Measurements from ENCODE around the gene GDPD4.

GDPD4 gene

GRCh38 chr11:77231800-77232199 lies 69.7 kb downstream of the GDPD4 start:
- DNase-seq, result no peak

- no peak for DNase-seq
Measured at GRCh38 chr11:77230878-77231605, 70.4 kb downstream of the GDPD4 start.

DNA sequence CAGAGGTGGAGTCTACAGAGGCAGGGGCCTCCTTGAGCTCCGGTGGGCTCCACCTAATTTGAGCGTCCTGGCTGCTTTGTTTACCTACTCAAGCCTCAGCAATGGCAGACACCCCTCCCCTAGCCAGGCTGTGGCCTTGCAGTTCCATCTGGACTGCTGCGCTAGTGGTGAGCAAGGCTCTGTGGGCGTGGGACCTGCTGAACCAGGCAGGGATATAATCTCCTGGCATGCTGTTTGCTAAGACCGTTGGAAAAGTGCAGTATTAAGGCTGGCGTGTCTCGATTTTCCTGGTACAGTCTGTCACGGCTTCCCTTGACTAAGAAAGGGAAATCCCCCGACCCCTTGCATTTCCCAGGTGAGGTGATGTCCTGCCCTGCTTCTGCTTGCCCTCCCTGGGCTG lies 77.7 kb downstream of the GDPD4 start:
- DNase-seq, result no peak

GRCh38 chr11:77217156-77217555 lies 84.3 kb downstream of the GDPD4 start:
- no peak for DNase-seq

GRCh38 chr11:77215106-77215505 lies 86.4 kb downstream of the GDPD4 start:
- no peak for DNase-seq

- DNase-seq, result no peak
Measured at GRCh38 chr11:77214557-77214956, 86.9 kb downstream of the GDPD4 start.

GRCh38 chr11:77213589-77214428 lies 87.7 kb downstream of the GDPD4 start:
- DNase-seq, result no peak

- DNase-seq, result no peak
Measured at GRCh38 chr11:77213029-77213579, 88.4 kb downstream of the GDPD4 start.

GRCh38 chr11:77212314-77213007 lies 89.0 kb downstream of the GDPD4 start:
- DNase-seq, result no peak

DNA sequence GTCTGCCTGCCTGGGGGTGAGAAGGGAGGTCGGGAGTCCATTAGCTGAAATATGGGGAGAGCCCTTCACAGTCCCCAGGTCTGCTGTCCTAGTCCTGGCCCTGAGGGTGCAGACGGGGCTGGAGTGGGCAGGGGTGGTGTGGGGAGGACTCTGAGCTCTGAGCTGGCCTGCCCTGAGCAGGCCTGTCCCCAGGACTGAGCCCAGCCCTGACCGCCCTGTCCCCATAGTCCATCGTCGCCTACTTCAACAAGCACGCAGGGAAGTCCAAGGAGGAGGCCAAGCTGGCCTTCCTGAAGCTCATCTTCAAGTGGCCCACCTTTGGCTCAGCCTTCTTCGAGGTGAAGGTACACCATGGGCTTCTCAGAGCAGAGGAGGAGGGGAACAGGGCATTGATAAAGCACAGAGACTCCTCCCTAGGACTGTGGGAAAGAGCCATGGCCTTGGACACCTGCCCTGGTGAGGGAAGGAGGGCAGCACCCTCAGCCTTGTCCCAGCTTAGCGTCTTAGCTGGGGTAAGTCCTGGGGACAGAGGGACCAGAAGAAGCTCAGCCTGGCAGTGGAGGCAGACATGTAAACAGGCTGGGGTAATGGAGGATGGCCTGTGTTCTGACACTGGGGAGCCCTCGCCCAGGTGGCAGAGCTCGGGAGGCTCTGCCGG lies 89.8 kb downstream of the GDPD4 start:
- DNase-seq, result no peak

- DNase-seq, result no peak
Measured at GRCh38 chr11:77211040-77211451, 90.4 kb downstream of the GDPD4 start.

DNA sequence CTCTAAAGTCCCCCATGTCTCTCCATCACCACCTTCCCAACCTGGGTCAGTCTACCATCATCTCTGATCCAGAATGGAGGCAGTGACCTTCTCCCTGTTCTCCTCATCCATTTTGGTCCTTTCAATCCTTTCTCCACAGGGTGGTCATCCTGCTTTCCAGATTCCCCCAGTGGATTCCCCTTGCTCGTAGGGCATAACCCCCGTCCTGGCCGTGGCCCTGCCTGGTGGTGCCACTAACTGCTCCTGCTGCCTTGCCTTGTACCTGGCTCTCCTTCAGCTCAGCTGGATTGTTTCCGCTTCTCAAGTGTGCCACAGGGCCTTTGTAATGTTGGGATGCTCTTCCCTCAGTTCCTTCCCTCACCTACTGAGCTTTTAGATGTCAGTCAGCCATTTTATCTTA lies 91.8 kb downstream of the GDPD4 start:
- no peak for DNase-seq

DNA sequence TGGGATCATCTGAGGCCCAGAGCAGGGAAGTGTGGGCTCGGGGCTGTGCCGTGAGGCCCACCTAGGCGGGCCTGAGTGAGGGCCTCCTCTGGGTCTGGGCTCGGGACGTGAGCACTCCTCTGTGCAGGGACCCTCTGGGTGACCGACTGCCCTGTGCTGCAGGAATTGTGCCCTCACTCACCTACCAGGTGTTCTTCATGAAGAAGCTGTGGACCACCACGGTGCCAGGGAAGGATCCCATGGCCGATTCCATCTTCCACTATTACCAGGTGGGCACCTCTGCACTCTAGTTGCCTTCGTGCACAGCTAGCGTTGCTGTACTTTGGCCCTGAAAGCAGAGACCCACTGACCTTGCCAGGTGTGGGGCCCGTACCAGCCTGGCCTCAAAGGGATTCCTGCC lies 93.0 kb downstream of the GDPD4 start:
- no peak for DNase-seq

DNA sequence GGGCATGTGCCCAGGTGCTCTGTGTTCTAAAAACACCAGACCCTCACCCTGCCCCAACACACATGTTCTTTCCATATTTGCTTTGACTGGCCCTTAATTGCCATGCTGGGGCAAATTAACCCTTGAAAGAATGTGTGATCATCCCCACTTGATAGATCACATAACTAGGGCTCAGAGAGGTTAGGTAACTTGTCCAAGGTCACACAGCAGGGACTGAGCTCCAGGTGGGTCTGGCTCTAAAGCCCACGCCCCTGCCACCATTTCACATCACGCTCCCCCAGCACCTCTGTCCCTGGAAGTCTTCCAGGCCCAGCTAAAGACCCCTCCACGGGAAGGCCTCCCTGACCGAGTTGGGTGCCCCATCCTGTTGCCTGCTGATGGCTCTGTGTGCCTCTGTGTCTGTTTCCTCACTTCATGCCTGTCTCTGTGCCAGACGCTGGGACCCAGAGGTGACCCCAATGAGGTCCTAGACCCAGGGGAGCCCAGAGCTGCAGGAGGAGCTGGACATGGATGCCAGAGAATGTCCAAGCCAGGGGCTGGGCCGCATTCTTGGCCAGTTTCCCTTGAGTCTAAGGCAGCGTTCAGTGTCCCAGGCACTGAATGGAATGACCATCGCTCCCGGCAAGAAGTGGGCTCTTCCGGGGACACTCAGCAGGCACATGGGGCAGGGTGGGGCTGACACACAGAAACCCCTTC lies 93.7 kb downstream of the GDPD4 start:
- DNase-seq, result no peak

- no peak for DNase-seq
Measured at GRCh38 chr11:77207019-77207485, 94.4 kb downstream of the GDPD4 start.

DNA sequence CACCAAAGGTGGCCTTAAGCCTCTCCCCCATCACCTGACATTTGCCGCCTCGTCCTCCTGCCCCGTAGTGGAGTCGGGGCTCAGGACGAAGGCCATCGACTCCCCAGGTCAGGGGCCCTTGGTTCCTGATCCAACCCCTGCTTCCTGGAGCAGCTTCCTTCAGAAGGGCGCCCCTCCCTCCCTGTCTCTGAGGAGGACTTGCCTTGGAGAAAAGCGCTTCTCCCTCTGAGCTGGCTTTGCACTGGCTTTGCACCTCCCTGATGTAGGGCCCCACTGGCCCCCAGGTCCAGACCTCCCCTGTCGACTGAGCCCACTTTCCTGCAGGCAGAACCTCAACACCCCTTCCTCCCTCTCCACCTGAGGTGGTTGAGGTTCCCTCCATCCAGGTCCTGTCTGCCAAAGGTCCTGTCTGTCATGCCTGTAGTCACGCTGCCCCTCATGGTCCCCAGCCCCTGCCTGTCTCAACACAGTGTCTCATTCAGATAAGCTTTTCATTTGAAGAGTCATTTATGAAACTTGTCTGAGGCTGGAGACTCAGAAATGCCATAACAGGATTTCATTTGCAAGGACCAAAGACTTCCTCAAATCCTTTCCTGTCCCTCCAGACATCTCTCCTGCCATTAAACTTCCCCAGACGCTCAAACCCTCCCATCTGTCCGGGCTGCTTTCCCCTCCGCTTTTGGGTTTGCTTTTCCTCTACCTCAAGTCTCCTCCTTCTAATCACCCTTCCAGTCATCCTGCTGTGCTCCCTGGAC lies 95.0 kb downstream of the GDPD4 start:
- DNase-seq, result no peak

DNA sequence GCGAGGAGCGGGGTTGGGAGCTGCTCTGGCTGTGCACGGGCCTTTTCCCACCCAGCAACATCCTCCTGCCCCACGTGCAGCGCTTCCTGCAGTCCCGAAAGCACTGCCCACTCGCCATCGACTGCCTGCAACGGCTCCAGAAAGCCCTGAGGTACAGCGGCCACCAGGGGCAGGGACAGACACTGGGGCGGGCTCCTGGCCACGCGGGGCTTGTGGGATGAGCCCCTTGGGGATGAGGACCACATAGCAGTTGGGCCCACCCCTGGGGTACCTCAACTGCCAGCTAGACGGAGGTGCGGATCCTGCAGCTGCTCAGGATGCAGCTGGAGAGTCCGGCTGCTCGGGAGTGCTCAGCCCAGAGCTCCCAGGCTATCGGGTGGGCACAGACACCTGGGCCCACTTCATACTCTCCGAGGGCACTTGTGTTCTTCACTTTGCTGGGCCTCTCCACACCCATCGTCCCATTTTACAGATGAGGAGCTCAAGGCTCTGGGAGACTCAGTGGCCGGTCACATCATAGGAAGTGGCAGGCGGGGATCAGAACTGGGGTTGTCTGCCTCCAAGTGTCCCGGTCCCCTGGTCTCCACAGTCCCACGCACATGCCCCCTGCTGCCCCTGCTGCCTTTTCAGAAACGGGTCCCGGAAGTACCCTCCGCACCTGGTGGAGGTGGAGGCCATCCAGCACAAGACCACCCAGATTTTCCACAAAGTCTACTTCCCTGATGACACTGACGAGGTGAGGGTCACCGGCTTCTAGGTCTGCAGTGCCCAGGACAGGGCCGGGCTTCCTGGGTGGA lies 95.8 kb downstream of the GDPD4 start:
- DNase-seq, result no peak

- DNase-seq, result no peak
Measured at GRCh38 chr11:77204754-77205466, 96.6 kb downstream of the GDPD4 start.

DNA sequence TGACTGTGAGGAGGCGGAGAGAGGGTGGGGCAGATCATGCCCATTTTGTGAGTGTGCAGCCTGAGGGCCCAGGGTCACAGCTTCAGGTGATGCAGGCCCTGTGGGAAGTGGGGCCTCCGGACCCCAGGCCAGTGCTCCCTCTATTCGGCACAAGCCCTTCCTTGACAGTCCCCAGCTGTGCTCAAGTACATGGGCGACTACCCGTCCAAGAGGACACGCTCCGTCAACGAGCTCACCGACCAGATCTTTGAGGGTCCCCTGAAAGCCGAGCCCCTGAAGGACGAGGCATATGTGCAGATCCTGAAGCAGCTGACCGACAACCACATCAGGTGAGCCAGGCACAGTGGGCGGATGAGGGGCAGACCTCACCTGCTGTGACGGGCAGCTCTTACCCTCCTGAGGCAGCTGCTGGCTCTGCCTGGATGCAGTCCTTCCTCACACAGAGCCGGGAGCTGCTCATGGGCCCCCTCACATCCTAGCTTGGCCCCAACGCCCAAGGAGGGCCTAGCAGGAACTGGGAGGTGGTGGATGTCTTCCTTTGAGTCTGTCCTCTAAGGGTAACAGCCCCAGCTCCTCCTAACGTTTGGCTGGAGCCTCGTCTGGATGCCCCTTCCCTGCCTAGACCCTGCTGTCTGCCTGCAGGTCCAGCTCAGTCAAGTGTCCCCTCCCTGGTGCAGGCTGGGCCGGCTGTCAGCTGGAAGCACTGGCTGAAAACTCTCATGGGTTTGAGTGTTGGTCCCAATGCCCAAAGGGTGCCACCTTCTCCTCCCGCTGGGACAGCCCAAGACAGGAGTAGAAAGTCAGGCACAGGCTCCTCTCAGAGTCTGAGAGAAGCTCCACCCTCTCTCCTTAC lies 97.4 kb downstream of the GDPD4 start:
- DNase-seq, result no peak
